22Rv1 (cell line): ENCODE measurements around the gene PNPLA5.

Experiments
- CTCF ChIP-seq: fragments of 450-650 bp; IDR thresholded peaks from 2 replicates; pipeline ENCODE4 v1.5.1; 2017; ENCODE audit warnings: mild to moderate bottlenecking
- ZFX ChIP-seq: fragments of 450-650 bp; IDR thresholded peaks from 2 replicates; pipeline ENCODE4 v1.6.1; 2017; ENCODE audit warnings: antibody characterized with exemption, borderline replicate concordance

GRCh38 chr22:43833286-43834240 is 58.2 kb downstream of the PNPLA5 start:
- TF ChIP-seq ZFX (no peak), CTCF (no peak)
